ENCODE results near the gene TRAF3IP1.

The TRAF3IP1 gene

DNA sequence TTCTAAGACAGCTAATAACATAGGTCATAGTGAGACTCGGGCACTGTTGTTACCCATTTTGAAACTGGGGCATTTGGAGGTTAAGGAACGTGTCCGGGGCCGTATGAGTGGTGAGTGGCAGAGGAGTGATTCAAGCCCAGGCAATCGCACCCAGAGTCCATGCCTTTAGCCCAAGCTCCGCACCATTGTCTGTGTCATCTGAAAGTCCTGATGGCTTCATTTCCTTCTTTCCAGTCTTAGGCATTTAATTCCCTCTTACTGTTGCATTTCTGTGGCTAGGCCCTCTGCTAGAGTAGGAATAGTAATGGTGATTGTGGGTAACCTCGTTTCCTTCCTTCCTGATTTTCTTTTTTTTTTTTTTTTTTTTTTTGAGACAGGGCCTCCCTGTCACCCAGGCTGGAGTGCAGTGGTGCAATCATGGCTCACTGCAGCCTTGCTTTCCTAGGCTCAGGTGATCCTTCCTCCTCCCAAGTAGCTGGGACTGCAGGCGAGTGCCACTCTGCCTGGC, 56.6 kb downstream of the TRAF3IP1 start:
- H3K79me2 ChIP-seq (ENCODE audit: low read length) = no peaks in the 10 kb centered on the region
- H3K4me2 ChIP-seq (ENCODE audit: low read length) = no peak overlapping the region
- H3K27ac ChIP-seq (ENCODE audit: low read length) = no peak overlapping the region
- H3K4me1 ChIP-seq (ENCODE audit: low read length) = no peaks in the 10 kb centered on the region
- TF ChIP-seq EZH2phosphoT487 (IDR thresholded peaks at IDR 0.05; ENCODE audit: low read depth) = no peak
- TF ChIP-seq, protein P1, sequence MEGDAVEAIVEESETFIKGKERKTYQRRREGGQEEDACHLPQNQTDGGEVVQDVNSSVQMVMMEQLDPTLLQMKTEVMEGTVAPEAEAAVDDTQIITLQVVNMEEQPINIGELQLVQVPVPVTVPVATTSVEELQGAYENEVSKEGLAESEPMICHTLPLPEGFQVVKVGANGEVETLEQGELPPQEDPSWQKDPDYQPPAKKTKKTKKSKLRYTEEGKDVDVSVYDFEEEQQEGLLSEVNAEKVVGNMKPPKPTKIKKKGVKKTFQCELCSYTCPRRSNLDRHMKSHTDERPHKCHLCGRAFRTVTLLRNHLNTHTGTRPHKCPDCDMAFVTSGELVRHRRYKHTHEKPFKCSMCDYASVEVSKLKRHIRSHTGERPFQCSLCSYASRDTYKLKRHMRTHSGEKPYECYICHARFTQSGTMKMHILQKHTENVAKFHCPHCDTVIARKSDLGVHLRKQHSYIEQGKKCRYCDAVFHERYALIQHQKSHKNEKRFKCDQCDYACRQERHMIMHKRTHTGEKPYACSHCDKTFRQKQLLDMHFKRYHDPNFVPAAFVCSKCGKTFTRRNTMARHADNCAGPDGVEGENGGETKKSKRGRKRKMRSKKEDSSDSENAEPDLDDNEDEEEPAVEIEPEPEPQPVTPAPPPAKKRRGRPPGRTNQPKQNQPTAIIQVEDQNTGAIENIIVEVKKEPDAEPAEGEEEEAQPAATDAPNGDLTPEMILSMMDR (IDR thresholded peaks at IDR 0.05; ENCODE audit: low read depth, low read length) = no peak
- no peak overlapping the region for H3K9ac ChIP-seq (ENCODE audit: low read length)
- H3K27me3 ChIP-seq (ENCODE audit: low read depth, low read length) = no peaks in the 10 kb centered on the region
- H3K4me3 ChIP-seq (ENCODE audit: low read length) = no peak overlapping the region
- H3K36me3 ChIP-seq (replicated peaks; ENCODE audit: low read depth, low read length) = no peaks in the 10 kb centered on the region
- H4K20me1 ChIP-seq (ENCODE audit: insufficient read depth, low read length) = no peaks in the 10 kb centered on the region
- no peaks in the 10 kb centered on the region for H3K9me3 ChIP-seq (ENCODE audit: insufficient read depth, low read length)
- no peak overlapping the region for H2AFZ ChIP-seq (ENCODE audit: low read depth, low read length)

DNA sequence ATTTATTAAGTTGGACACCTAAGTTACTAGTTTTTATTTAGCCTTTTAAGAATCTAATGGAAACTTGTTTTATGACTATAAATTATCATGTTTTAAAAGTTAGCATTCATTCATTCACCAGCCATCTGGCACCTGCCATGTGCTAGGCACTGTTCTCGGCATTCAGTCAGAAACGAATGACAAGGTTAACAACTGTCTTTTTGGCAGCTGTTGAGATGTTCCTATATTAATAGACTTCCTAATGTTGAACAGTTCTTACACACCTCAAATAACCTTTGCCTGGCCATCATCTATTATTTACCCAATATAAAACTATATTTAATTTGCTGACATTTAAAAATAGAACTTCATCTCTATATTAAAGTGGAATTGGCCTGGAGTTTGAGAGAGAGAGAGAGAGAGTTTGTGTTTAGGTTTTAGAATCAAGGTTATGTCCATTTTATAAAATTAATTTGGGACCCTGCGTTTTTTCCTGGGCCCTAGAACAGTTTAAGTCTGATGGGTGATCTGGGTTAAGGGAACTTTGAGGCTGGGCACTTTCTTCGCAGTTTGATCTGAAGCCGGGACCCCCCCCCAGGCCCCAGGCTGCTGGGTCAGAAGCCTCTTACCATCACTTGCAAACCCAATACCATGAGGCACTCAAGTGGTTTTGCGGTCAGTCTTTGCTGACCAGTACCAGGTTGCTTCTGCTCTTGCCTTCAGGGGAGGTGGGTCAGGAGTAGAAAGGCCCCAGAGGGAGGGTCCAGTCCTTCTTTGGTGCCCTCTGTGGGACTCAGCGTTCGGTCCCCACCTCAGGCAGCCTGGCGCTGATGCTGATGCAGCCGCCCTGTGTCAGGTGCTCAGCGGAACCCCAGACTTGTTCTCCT, 58.1 kb downstream of the TRAF3IP1 start:
- H3K9me3 ChIP-seq (ENCODE audit: insufficient read depth, low read length) = no peaks in the 10 kb centered on the region
- no peak overlapping the region for H3K4me3 ChIP-seq (ENCODE audit: low read length)
- H3K9ac ChIP-seq (ENCODE audit: low read length) = no peak overlapping the region
- no peaks in the 10 kb centered on the region for H4K20me1 ChIP-seq (ENCODE audit: insufficient read depth, low read length)
- no peak overlapping the region for H3K27ac ChIP-seq (ENCODE audit: low read length)
- H3K79me2 ChIP-seq (ENCODE audit: low read length) = no peaks in the 10 kb centered on the region
- H3K4me2 ChIP-seq (ENCODE audit: low read length) = no peak overlapping the region
- TF ChIP-seq EZH2phosphoT487 (IDR thresholded peaks at IDR 0.05; ENCODE audit: low read depth) = no peak
- TF ChIP-seq, protein P1 (IDR thresholded peaks at IDR 0.05; ENCODE audit: low read depth, low read length) = no peak
- no peak overlapping the region for H2AFZ ChIP-seq (ENCODE audit: low read depth, low read length)
- H3K27me3 ChIP-seq (ENCODE audit: low read depth, low read length) = no peaks in the 10 kb centered on the region
- H3K4me1 ChIP-seq (ENCODE audit: low read length) = no peaks in the 10 kb centered on the region
- no peaks in the 10 kb centered on the region for H3K36me3 ChIP-seq (replicated peaks; ENCODE audit: low read depth, low read length)

DNA sequence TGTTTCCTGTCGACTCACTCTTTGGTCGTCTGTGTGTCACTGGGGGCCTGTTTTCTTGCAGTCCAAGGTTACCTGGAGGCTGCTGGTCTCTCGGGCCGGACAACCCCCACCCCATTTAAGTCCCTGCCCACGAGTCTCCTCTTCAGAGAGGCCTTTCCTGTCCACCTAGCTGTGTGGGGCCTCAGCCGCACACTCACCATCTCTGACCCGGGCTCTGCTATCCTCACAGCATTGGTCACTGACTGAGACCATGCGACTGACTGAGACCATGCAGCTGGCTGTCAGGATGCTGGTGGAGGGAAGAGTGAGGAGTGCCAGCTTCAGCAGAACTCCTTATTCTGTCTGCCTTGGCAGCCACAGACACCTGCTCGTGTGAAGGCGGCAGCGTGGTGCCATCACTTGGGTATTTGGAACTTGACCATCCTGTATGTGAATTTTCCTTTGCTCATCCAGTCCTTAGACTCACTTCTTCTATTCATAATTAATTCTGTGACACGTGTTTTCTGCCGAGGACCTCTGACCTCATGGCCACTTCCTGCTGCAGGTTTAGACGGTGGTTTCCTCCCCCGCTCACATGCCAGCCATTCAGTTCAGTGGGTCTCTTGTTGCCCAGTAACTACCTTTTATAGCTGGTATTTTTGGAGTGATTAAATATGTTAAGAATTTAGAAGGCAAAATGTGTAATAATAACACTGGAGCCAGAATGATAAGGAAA, 58.9 kb downstream of the TRAF3IP1 start:
- H3K36me3 ChIP-seq (replicated peaks; ENCODE audit: low read depth, low read length) = no peaks in the 10 kb centered on the region
- H4K20me1 ChIP-seq (ENCODE audit: insufficient read depth, low read length) = no peaks in the 10 kb centered on the region
- no peak overlapping the region for H2AFZ ChIP-seq (ENCODE audit: low read depth, low read length)
- no peak overlapping the region for H3K4me2 ChIP-seq (ENCODE audit: low read length)
- H3K4me1 ChIP-seq (ENCODE audit: low read length) = no peaks in the 10 kb centered on the region
- H3K79me2 ChIP-seq (ENCODE audit: low read length) = no peaks in the 10 kb centered on the region
- no peak overlapping the region for H3K27ac ChIP-seq (ENCODE audit: low read length)
- no peak overlapping the region for H3K9ac ChIP-seq (ENCODE audit: low read length)
- no peaks in the 10 kb centered on the region for H3K9me3 ChIP-seq (ENCODE audit: insufficient read depth, low read length)
- no peak overlapping the region for H3K4me3 ChIP-seq (ENCODE audit: low read length)
- no peak for TF ChIP-seq EZH2phosphoT487 (IDR thresholded peaks at IDR 0.05; ENCODE audit: low read depth)
- TF ChIP-seq, protein P1 (IDR thresholded peaks at IDR 0.05; ENCODE audit: low read depth, low read length) = no peak
- no peaks in the 10 kb centered on the region for H3K27me3 ChIP-seq (ENCODE audit: low read depth, low read length)

DNA sequence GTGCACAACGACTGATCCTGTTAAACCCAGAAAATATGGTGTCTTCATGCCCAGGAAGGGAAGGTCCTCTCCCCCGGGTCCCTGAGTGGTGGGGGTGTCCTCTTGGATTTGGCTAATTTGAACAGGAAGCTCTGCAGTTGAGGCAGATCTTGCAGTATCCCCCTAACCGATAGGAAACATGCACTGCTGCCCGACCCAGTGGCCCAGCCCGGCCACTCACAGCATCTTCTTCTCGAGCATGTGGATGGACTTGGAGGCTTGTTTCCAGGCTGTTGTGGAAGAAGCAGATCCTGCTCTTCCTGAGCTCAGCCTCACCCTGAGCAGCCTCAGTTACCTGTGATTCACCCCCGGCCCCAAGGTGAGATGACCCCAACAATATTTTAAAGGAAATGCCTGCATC, 60.0 kb downstream of the TRAF3IP1 start:
- Histone ChIP-seq H3K9ac (ENCODE audit: low read length) (no peak overlapping the region), H3K27me3 (ENCODE audit: low read depth, low read length) (no peaks in the 10 kb centered on the region), H3K36me3 (replicated peaks; ENCODE audit: low read depth, low read length) (no peaks in the 10 kb centered on the region), H3K4me3 (ENCODE audit: low read length) (no peak overlapping the region), H3K9me3 (ENCODE audit: insufficient read depth, low read length) (no peaks in the 10 kb centered on the region), H3K4me1 (ENCODE audit: low read length) (no peaks in the 10 kb centered on the region), H3K4me2 (ENCODE audit: low read length) (no peak overlapping the region), H2AFZ (ENCODE audit: low read depth, low read length) (no peak overlapping the region), H3K79me2 (ENCODE audit: low read length) (no peaks in the 10 kb centered on the region), H3K27ac (ENCODE audit: low read length) (no peak overlapping the region), H4K20me1 (ENCODE audit: insufficient read depth, low read length) (no peaks in the 10 kb centered on the region)
- TF ChIP-seq EZH2phosphoT487 (IDR thresholded peaks at IDR 0.05; ENCODE audit: low read depth) = no peak
- TF ChIP-seq, protein P1 (IDR thresholded peaks at IDR 0.05; ENCODE audit: low read depth, low read length) = no peak

Measured in OCI-LY3 (cell line).